ENCODE measurements around the gene NFASC. TPM values are rescaled to one million over a fixed set of nuclear protein-coding genes. Genes with fewer than 3 reads are reported as not detected.

NFASC gene
- total RNA-seq, 2 experiments from 2014 or later = 0.10 to 0.20 TPM

- no peak overlapping the region for H3K4me3 Mint-ChIP-seq
- peaks cover 15% of the 10 kb centered on the region for H3K27me3 Mint-ChIP-seq (ENCODE audit: low read depth)
- intact Hi-C loops (cut with micrococcal nuclease) = no loop called here
- no peak overlapping the region for H3K27ac Mint-ChIP-seq
- no peak for DNase-seq
- no peaks in the 10 kb centered on the region for H3K4me1 Mint-ChIP-seq (ENCODE audit: low read depth)
- CTCF ChIA-PET = no interaction called here
- H3K9me3 Mint-ChIP-seq = no peaks in the 10 kb centered on the region
- H3K36me3 Mint-ChIP-seq (ENCODE audit: low read depth) = no peaks in the 10 kb centered on the region
Observed at GRCh38 chr1:204896023-204896422, 25.4 kb downstream of the NFASC start.

GRCh38 chr1:204896787-204897469 is 26.3 kb downstream of the NFASC start:
- Mint-ChIP-seq H3K27ac (no peak overlapping the region), H3K4me3 (no peak overlapping the region), H3K9me3 (no peaks in the 10 kb centered on the region), H3K36me3 (ENCODE audit: low read depth) (no peaks in the 10 kb centered on the region), H3K4me1 (ENCODE audit: low read depth) (no peaks in the 10 kb centered on the region), H3K27me3 (ENCODE audit: low read depth) (peaks cover 15% of the 10 kb centered on the region)
- CTCF ChIA-PET = interaction anchor here (0.7 to 1.1 kb wide), 2 partner anchors 45 to 336 kb away, joined by 6 to 10 read pairs; no protein-coding TSS in a partner anchor
- intact Hi-C loops (cut with micrococcal nuclease) = no loop called here
- no peak for DNase-seq

- intact Hi-C loops (cut with micrococcal nuclease) = no loop called here
- Mint-ChIP-seq H3K36me3 (ENCODE audit: low read depth) (no peaks in the 10 kb centered on the region), H3K27ac (no peak overlapping the region), H3K9me3 (no peaks in the 10 kb centered on the region), H3K4me1 (ENCODE audit: low read depth) (no peaks in the 10 kb centered on the region), H3K27me3 (ENCODE audit: low read depth) (peaks cover 13% of the 10 kb centered on the region), H3K4me3 (no peak overlapping the region)
- CTCF ChIA-PET = no interaction called here
- DNase-seq = no peak
Observed at GRCh38 chr1:204900721-204901120, 30.1 kb downstream of the NFASC start.

DNA sequence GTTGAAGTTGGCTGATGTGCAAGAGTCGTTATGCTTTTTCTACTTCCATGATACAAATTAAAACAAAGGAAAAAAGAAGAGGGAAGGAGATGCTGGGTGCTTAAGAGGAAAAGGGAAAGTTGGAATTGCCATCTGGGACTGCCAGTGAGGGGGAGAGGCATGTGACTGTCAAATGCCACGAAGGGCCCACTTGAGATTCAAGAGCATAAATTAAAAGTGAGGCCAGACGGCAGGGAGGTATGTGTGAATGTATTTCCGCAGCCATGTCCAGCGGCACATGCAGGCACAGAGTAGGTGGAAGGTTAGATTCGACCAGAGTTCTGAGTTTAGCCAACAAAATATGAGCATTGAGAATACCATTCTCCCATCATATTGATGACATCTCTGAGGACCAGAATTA is 32.0 kb downstream of the NFASC start:
- DNase-seq = no peak
- no peak overlapping the region for H3K27ac Mint-ChIP-seq
- no peak overlapping the region for H3K4me3 Mint-ChIP-seq
- H3K27me3 Mint-ChIP-seq (ENCODE audit: low read depth) = peaks cover 10% of the 10 kb centered on the region
- intact Hi-C loops (cut with micrococcal nuclease) = no loop called here
- no peaks in the 10 kb centered on the region for H3K9me3 Mint-ChIP-seq
- CTCF ChIA-PET = no interaction called here
- H3K36me3 Mint-ChIP-seq (ENCODE audit: low read depth) = no peaks in the 10 kb centered on the region
- no peaks in the 10 kb centered on the region for H3K4me1 Mint-ChIP-seq (ENCODE audit: low read depth)

DNA sequence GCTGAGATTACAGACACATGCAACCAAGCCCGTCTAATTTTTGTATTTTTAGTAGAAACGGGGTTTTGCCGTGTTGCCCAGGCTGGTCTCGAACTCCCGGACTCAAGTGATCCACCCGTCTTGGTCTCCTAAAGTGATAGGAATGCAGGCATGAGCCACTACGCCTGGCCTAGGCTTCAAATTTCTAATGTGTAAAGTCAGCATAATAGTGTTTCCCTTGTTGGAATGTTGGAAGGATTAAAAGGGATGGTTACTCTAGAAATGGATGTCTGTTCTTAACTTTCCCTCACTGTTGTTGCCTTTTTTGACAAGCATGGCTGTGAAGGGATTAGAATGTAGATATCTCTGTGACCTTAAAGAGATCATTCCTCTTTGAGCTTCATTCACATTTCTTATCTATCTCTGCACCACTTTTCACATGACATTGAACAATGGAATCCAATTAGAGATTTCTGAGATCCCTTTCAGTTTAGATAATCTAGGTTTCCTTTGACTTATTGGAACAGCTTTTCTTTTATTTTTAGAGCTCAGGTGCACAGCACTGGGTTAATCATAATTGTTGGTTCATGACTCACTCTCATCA is 33.7 kb downstream of the NFASC start:
- peaks cover 11% of the 10 kb centered on the region for H3K27me3 Mint-ChIP-seq (ENCODE audit: low read depth)

GRCh38 chr1:204909109-204909508 is 38.4 kb downstream of the NFASC start:
- Mint-ChIP-seq H3K9me3 (no peaks in the 10 kb centered on the region), H3K4me1 (ENCODE audit: low read depth) (no peaks in the 10 kb centered on the region), H3K36me3 (ENCODE audit: low read depth) (no peaks in the 10 kb centered on the region), H3K27me3 (ENCODE audit: low read depth) (peaks cover 12% of the 10 kb centered on the region), H3K27ac (no peak overlapping the region), H3K4me3 (no peak overlapping the region)
- CTCF ChIA-PET = no interaction called here
- no peak for DNase-seq
- intact Hi-C loops (cut with micrococcal nuclease) = no loop called here

More for the DNA sequence above, 33.7 kb downstream of the NFASC start:
- H3K27ac Mint-ChIP-seq = no peak overlapping the region
- no peak for DNase-seq
- H3K9me3 Mint-ChIP-seq = no peaks in the 10 kb centered on the region
- CTCF ChIA-PET = interaction anchor here (0.6 to 1.7 kb wide), 2 partner anchors 8 to 38 kb away, joined by 3 to 6 read pairs; no protein-coding TSS in a partner anchor
- H3K4me1 Mint-ChIP-seq (ENCODE audit: low read depth) = no peaks in the 10 kb centered on the region
- H3K4me3 Mint-ChIP-seq = no peak overlapping the region
- intact Hi-C loops (cut with micrococcal nuclease) = no loop called here
- H3K36me3 Mint-ChIP-seq (ENCODE audit: low read depth) = no peaks in the 10 kb centered on the region

DNA sequence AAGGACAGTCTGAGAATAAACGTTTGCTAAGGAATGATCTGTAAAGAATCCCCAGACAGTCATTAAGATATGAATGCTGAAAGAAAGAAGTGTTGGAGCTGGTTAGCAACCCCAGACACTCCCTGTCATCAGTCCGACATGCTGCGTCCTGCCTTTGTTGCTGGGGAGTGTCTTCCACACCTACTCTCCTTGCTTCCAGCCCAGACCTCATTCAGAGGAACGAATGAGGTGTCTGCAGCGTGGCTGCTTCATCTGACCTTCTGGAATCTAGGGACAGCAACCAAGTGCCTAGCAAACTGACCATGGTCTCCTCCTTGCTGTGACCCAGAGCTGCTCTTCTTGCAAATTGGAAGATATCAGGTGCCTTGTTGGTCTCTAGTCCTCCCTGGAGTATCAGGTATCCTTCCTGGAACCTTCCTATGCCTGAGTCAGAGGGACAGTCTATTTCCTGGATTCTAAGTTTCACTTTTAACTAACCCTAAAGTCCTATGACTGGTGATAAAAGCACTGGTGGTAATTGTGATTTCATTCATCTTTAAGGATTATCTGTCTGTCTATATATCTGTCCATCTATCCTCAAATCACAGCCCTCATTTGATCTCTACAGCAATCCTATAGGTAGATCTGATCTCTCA is 45.3 kb downstream of the NFASC start:
- Mint-ChIP-seq H3K27ac (no peak overlapping the region), H3K4me3 (no peak overlapping the region), H3K9me3 (no peaks in the 10 kb centered on the region), H3K4me1 (ENCODE audit: low read depth) (no peaks in the 10 kb centered on the region), H3K27me3 (ENCODE audit: low read depth) (no peaks in the 10 kb centered on the region), H3K36me3 (ENCODE audit: low read depth) (no peaks in the 10 kb centered on the region)
- intact Hi-C loops (cut with micrococcal nuclease) = no loop called here
- CTCF ChIA-PET = no interaction called here
- DNase-seq = no peak

GRCh38 chr1:204917802-204918201 is 47.1 kb downstream of the NFASC start:
- no peaks in the 10 kb centered on the region for H3K9me3 Mint-ChIP-seq
- no peak overlapping the region for H3K27ac Mint-ChIP-seq
- CTCF ChIA-PET = no interaction called here
- intact Hi-C loops (cut with micrococcal nuclease) = no loop called here
- no peaks in the 10 kb centered on the region for H3K27me3 Mint-ChIP-seq (ENCODE audit: low read depth)
- no peaks in the 10 kb centered on the region for H3K36me3 Mint-ChIP-seq (ENCODE audit: low read depth)
- no peak overlapping the region for H3K4me3 Mint-ChIP-seq
- H3K4me1 Mint-ChIP-seq (ENCODE audit: low read depth) = no peaks in the 10 kb centered on the region
- no peak for DNase-seq

DNA sequence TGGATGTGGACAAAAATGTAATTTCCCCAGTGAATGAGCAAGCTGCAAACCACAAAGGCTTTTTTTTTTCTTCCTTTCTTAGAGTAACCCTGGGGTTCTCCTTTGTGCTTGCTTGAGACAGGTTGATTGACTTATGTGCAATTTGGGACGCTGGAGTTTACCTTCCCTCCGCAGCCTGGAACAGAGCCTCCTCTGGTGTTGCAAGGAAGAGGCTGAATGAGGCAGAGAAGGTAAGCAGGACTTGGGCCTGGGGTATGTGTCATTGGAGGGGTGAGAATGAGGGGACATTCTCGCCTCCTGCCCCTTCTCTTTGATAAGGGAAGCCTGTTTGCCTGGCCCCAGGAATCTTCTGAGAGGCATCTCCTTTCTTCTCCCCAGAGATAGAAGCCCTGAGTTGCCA is 49.8 kb downstream of the NFASC start:
- no peaks in the 10 kb centered on the region for H3K27me3 Mint-ChIP-seq (ENCODE audit: low read depth)
- H3K36me3 Mint-ChIP-seq (ENCODE audit: low read depth) = no peaks in the 10 kb centered on the region
- intact Hi-C loops (cut with micrococcal nuclease) = no loop called here
- H3K4me3 Mint-ChIP-seq = no peak overlapping the region
- CTCF ChIA-PET = no interaction called here
- no peak for DNase-seq
- no peaks in the 10 kb centered on the region for H3K4me1 Mint-ChIP-seq (ENCODE audit: low read depth)
- no peak overlapping the region for H3K27ac Mint-ChIP-seq
- H3K9me3 Mint-ChIP-seq = no peaks in the 10 kb centered on the region

DNA sequence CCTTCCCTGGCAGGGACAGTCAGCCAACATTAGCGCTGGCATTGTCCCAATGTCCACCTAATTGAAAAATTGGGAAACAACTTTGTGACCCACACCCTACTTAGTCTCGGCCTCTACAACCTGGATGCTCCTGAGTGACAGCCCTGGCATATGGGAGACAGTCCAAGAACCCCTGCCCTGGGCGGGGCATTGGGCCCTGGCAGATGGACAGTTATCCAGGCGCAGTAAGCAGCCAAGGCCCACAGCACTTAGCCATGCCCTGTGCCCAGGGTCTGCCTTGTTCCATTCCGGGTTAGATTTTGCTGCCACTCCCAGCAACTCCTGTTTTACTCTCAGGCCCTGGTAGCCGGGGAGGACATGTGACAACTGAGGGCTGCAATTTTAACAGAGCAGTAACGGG is 50.3 kb downstream of the NFASC start:
- Mint-ChIP-seq H3K27me3 (ENCODE audit: low read depth) (no peaks in the 10 kb centered on the region), H3K4me3 (no peak overlapping the region), H3K36me3 (ENCODE audit: low read depth) (no peaks in the 10 kb centered on the region), H3K9me3 (no peaks in the 10 kb centered on the region), H3K27ac (no peak overlapping the region), H3K4me1 (ENCODE audit: low read depth) (no peaks in the 10 kb centered on the region)
- no peak for DNase-seq
- intact Hi-C loops (cut with micrococcal nuclease) = no loop called here
- CTCF ChIA-PET = no interaction called here

DNA sequence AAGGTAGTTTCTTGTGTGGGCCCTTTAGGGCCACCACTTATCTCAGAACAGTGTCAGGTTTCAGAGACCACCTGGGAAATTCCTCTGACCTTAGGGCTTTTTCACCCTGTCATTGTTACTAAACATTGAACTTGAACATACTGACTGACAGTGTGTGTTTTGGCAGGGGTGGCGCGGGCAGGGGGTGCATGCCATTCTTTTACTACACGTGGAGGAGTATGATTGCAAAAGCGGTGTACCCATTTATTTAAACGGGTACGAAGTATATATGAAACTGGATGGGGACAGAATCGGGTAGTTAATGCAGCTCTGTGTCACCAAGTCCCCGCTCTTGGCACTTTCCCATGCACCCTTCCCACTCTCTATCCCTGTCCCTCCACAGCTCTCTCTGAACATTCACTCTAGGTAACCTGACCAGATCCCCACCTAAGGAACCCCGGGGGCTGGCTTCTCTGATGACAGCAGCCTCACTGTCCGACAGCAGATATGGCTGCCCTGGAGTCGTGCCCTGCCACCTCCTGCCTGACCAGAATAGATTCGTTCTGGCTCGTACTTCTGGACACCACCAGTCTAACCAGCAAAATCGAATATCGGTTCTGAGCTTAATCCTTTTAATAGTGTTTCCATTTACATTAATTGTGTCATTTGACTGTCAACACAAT is 51.3 kb downstream of the NFASC start:
- CTCF ChIA-PET = no interaction called here
- Mint-ChIP-seq H3K36me3 (ENCODE audit: low read depth) (no peaks in the 10 kb centered on the region), H3K27ac (no peak overlapping the region), H3K9me3 (no peaks in the 10 kb centered on the region), H3K4me1 (ENCODE audit: low read depth) (no peaks in the 10 kb centered on the region), H3K27me3 (ENCODE audit: low read depth) (no peaks in the 10 kb centered on the region), H3K4me3 (no peak overlapping the region)
- DNase-seq = no peak
- intact Hi-C loops (cut with micrococcal nuclease) = no loop called here

DNA sequence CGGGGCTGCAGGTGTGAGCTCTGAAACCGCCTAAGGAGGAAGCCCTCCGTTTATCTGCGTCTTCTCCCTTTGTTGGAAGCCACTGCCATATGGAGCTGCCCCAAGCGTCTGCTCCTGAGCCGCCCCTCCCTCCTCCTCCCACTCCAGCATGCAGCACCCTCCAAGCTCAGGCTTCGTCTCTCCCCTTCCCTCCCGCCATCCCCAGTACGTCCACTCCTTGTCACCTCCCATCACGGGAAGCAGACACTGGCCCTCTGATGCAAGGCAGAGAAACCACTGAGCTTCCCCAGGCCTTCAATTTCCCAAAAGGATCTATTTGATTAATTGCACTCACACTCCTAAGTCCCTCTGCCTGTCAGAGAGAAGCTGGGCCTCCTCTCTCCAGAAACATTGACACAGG is 52.5 kb downstream of the NFASC start:
- Mint-ChIP-seq H3K27ac (no peak overlapping the region), H3K27me3 (ENCODE audit: low read depth) (peaks cover 3% of the 10 kb centered on the region), H3K4me3 (no peak overlapping the region), H3K9me3 (no peaks in the 10 kb centered on the region), H3K4me1 (ENCODE audit: low read depth) (no peaks in the 10 kb centered on the region), H3K36me3 (ENCODE audit: low read depth) (no peaks in the 10 kb centered on the region)
- no peak for DNase-seq
- intact Hi-C loops (cut with micrococcal nuclease) = no loop called here
- CTCF ChIA-PET = no interaction called here

Measured in activated naive CD4-positive, alpha-beta T cell treated with anti-CD3 and anti-CD28 coated beads for 36 hours (primary cell).